GM18505 (cell line): ENCODE measurements around the gene SV2A.

Source experiments
- ATAC-seq: cut with Tn5 transposase; IDR thresholded peaks from one replicate; pipeline ENCODE4 v1.9.1; 2021; ENCODE audit not compliant: unreplicated experiment
- POLR2A ChIP-seq: IDR thresholded peaks from 4 replicates; pipeline ENCODE4 v1.6.1; 2011; ENCODE audit warnings: borderline replicate concordance; ENCODE audit not compliant: insufficient read depth, insufficient read length; ENCODE audit errors: extremely low read depth

Gene SV2A

GRCh38 chr1:149937759-149938158 lies 20.1 kb upstream of the SV2A start:
- no peak for ATAC-seq
- no peak for TF ChIP-seq POLR2A

GRCh38 chr1:149936992-149937705 lies 19.5 kb upstream of the SV2A start:
- no peak for ATAC-seq

GRCh38 chr1:149936170-149936991 lies 18.7 kb upstream of the SV2A start, which contains the start of gene MTMR11:
Gene MTMR11 (minus strand): TSS chr1:149936879. CDS start chr1:149936647, 232 bp downstream.
- no peak for ATAC-seq
- TF ChIP-seq POLR2A: no peak

More at GRCh38 chr1:149936992-149937705, 19.5 kb upstream of the SV2A start:
- no peak for TF ChIP-seq POLR2A

GRCh38 chr1:149934356-149934755 lies 16.7 kb upstream of the SV2A start:
- ATAC-seq: no peak
- TF ChIP-seq POLR2A: no peak

GRCh38 chr1:149933208-149933607 lies 15.6 kb upstream of the SV2A start:
- ATAC-seq: no peak

GRCh38 chr1:149932474-149932873 lies 14.8 kb upstream of the SV2A start:
- no peak for ATAC-seq

More at GRCh38 chr1:149933208-149933607, 15.6 kb upstream of the SV2A start:
- TF ChIP-seq POLR2A: no peak

GRCh38 chr1:149931212-149931790 lies 13.7 kb upstream of the SV2A start:
- no peak for ATAC-seq
- TF ChIP-seq POLR2A: no peak

More at GRCh38 chr1:149932474-149932873, 14.8 kb upstream of the SV2A start:
- no peak for TF ChIP-seq POLR2A

- ATAC-seq: no peak
- TF ChIP-seq POLR2A: no peak
Measured at GRCh38 chr1:149929856-149930255, 12.2 kb upstream of the SV2A start.

GRCh38 chr1:149928401-149928724 lies 10.7 kb upstream of the SV2A start:
- no peak for ATAC-seq
- TF ChIP-seq POLR2A: no peak

GRCh38 chr1:149927563-149928400 lies 10.1 kb upstream of the SV2A start, which contains the start of gene SF3B4:
Gene SF3B4 (minus strand): TSS chr1:149927803. CDS start chr1:149927759, 44 bp downstream.
- peak; percentile 86 for ATAC-seq
- peak; percentile 98 for TF ChIP-seq POLR2A

- no peak for ATAC-seq
- no peak for TF ChIP-seq POLR2A
Measured at GRCh38 chr1:149927056-149927562, 9.5 kb upstream of the SV2A start.

GRCh38 chr1:149926296-149926695 lies 8.7 kb upstream of the SV2A start:
- ATAC-seq: no peak
- no peak for TF ChIP-seq POLR2A

- TF ChIP-seq POLR2A: no peak
- ATAC-seq: no peak
Measured at GRCh38 chr1:149925751-149926150, 8.1 kb upstream of the SV2A start.

- no peak for TF ChIP-seq POLR2A
- ATAC-seq: no peak
Measured at GRCh38 chr1:149925345-149925744, 7.7 kb upstream of the SV2A start.
